K562 (cell line): Measurements from ENCODE around the gene BAIAP2. TPM values are rescaled to one million over a fixed set of nuclear protein-coding genes. Genes with fewer than 3 reads are reported as not detected.

Experiments
- AFF4 ChIP-seq: sonication (generic); formaldehyde crosslinking; IDR thresholded peaks from 2 replicates; pipeline ENCODE4 v1.8.0; 2023; ENCODE audit warnings: mild to moderate bottlenecking, missing genetic modification reagents
- BRCA1 ChIP-seq, 2 experiments: fragments of 450-650 bp in 1 of 2; sonication (generic) in 1 of 2; formaldehyde crosslinking in 1 of 2; IDR thresholded peaks; 2 replicates each; pipeline versions ENCODE4 v1.5.0 to v1.6.1; 2017 to 2020; ENCODE audit warnings: mild to moderate bottlenecking in 1 of 2, missing genetic modification reagents in 1 of 2
- C11orf30 ChIP-seq: fragments of 450-650 bp; IDR thresholded peaks from 2 replicates; pipeline ENCODE4 v1.6.1; 2016; ENCODE audit warnings: low read depth, mild to moderate bottlenecking
- CBX8 ChIP-seq: fragments of 200-600 bp; sonication (generic); IDR thresholded peaks from 2 replicates; pipeline ENCODE4 v1.6.1; 2012; ENCODE audit warnings: borderline replicate concordance, mixed run types, low read depth, mild to moderate bottlenecking, moderate library complexity, mixed read lengths, low read length, control low read depth, inconsistent platforms; ENCODE audit not compliant: poor library complexity, severe bottlenecking; ENCODE audit errors: extremely low read depth
- CCNT2 ChIP-seq: IDR thresholded peaks from 2 replicates; pipeline ENCODE4 v1.6.1; 2011; ENCODE audit warnings: borderline replicate concordance, low read depth, mild to moderate bottlenecking, moderate library complexity, mixed read lengths, low read length; ENCODE audit not compliant: insufficient read length; ENCODE audit errors: extremely low read depth
- CHD4 ChIP-seq: fragments of 200-600 bp; sonication (generic); IDR thresholded peaks from 3 replicates; pipeline ENCODE4 v1.6.1; 2012; ENCODE audit warnings: low read depth, mild to moderate bottlenecking, mixed read lengths, low read length, inconsistent platforms; ENCODE audit not compliant: insufficient read depth, insufficient replicate concordance, poor library complexity, severe bottlenecking
- ELK3 ChIP-seq: fragments of 450-650 bp; formaldehyde crosslinking; IDR thresholded peaks from 2 replicates; pipeline ENCODE4 v1.4.0; 2020; ENCODE audit warnings: mild to moderate bottlenecking
- FUS ChIP-seq: fragments of 200-400 bp; formaldehyde crosslinking; optimal IDR thresholded peaks from 2 replicates; pipeline ENCODE3; 2017; ENCODE audit warnings: low read depth, low read length
- NR1H2 ChIP-seq: sonication (generic); formaldehyde crosslinking; IDR thresholded peaks from 2 replicates; pipeline ENCODE4 v1.4.0; 2020; ENCODE audit warnings: mild to moderate bottlenecking, missing genetic modification reagents
- NR2C2 ChIP-seq, 2 experiments: fragments of 200-800 bp in 1 of 2; sonication (Bioruptor generic) in 1 of 2; sonication (generic) in 1 of 2; formaldehyde crosslinking in 1 of 2; IDR thresholded peaks; 2 replicates each; pipeline versions ENCODE4 v1.6.1 to v1.8.0; 2016 to 2022; ENCODE audit warnings: mild to moderate bottlenecking in 1 of 2, missing compliant biosample characterization in 1 of 2, missing genetic modification characterization in 1 of 2, missing genetic modification reagents in 1 of 2
- PHF20 ChIP-seq: fragments of 450-650 bp; IDR thresholded peaks from 2 replicates; pipeline ENCODE4 v1.6.1; 2018; ENCODE audit not compliant: partially characterized antibody
- PHF8 ChIP-seq: fragments of 200-600 bp; sonication (generic); IDR thresholded peaks from 2 replicates; pipeline ENCODE4 v1.6.1; 2012; ENCODE audit warnings: mixed run types, mild to moderate bottlenecking, inconsistent platforms, low read length, moderate library complexity, borderline replicate concordance
- RBM25 ChIP-seq: fragments of 200-400 bp; formaldehyde crosslinking; IDR thresholded peaks from 2 replicates; pipeline ENCODE4 v1.6.1; 2018; ENCODE audit warnings: low read length, low read depth, moderate library complexity; ENCODE audit not compliant: severe bottlenecking
- SAP30 ChIP-seq: fragments of 200-600 bp; sonication (generic); IDR thresholded peaks from 2 replicates; pipeline ENCODE4 v1.6.1; 2012; ENCODE audit warnings: borderline replicate concordance, low read depth, mild to moderate bottlenecking, moderate library complexity, low read length, control low read depth, inconsistent platforms; ENCODE audit not compliant: insufficient read depth, poor library complexity, severe bottlenecking
- SETDB1 ChIP-seq: IDR thresholded peaks from one replicate; pipeline ENCODE4 v1.6.1; 2012; ENCODE audit warnings: low read length, control low read depth, inconsistent platforms
- SIN3B ChIP-seq: fragments of 450-650 bp; IDR thresholded peaks from 2 replicates; pipeline ENCODE4 v1.6.1; 2017; ENCODE audit warnings: low read depth, mild to moderate bottlenecking, moderate library complexity
- SMC3 ChIP-seq: conservative IDR thresholded peaks from 2 replicates; pipeline ENCODE4 v1.6.1; 2011; ENCODE audit warnings: low read depth, low read length, improper control_type of control experiment; ENCODE audit not compliant: insufficient read depth
- SPI1 ChIP-seq: IDR thresholded peaks from 2 replicates; pipeline ENCODE4 v1.6.1; 2011; ENCODE audit warnings: low read depth, low read length, control low read depth, borderline replicate concordance
- VEZF1 ChIP-seq: fragments of 200-800 bp; sonication (Bioruptor generic); IDR thresholded peaks from 2 replicates; pipeline ENCODE4 v1.6.1; 2017; ENCODE audit warnings: missing genetic modification characterization, missing compliant biosample characterization
- ZNF184 ChIP-seq: sonication (generic); formaldehyde crosslinking; IDR thresholded peaks from 2 replicates; pipeline ENCODE4 v1.5.0; 2020; ENCODE audit warnings: missing genetic modification reagents
- ZNF197 ChIP-seq: fragments of 200-800 bp; sonication (Bioruptor generic); IDR thresholded peaks from 2 replicates; pipeline ENCODE4 v1.6.1; 2016; ENCODE audit warnings: low read depth, missing genetic modification characterization, missing compliant biosample characterization
- polyA plus RNA-seq, 8 experiments: library from polyadenylated mRNA; depleted of rRNA in 4 of 8; stranded (reverse) in 5 of 8; unstranded in 3 of 8; fragments of >200 nt; fragmentation: Nextera tagmentation in 2 of 8; fragmentation: Illumina TruSeq in 1 of 8; extraction: Ambion mirVana in 2 of 8; extraction: Trizol in 1 of 8; gene quantifications; 2 replicates each; pipeline versions ENCODE4 v1.2.1 to v1.2.3, GENCODE V29; 2011 to 2014; ENCODE audit warnings: inconsistent platforms in 1 of 8, missing spikeins in 1 of 8
- total RNA-seq, 7 experiments: library from RNA; depleted of rRNA in 6 of 7; stranded (reverse); fragments of >200 nt in 6 of 7; fragmentation: Illumina TruSeq in 2 of 7; extraction: Trizol in 2 of 7; gene quantifications; 2 replicates each; pipeline versions ENCODE4 v1.2.1 to v1.2.3, GENCODE V29; 2011 to 2021; ENCODE audit warnings: low replicate concordance in 1 of 7

BAIAP2 gene
- total and polyA plus RNA-seq, 9 of the 15 experiments (the other 6 are each of a cell fraction or from before 2014, with no cell fraction given) = 2.3 to 51.6 (median 18.4) TPM

- peak; percentile 74 for TF ChIP-seq CCNT2
- no peak for TF ChIP-seq ELK3
- peak; percentile 69; the same call in 1 of the 2 replicates for TF ChIP-seq PHF8
- no peak for TF ChIP-seq NR1H2 (CRISPR knock-in tag)
- no peak for TF ChIP-seq SMC3
- no peak for TF ChIP-seq SAP30
- TF ChIP-seq RBM25 = no peak
- TF ChIP-seq CBX8 = no peak
- no peak for TF ChIP-seq SETDB1
- peak; percentile 84; the same call in 1 of the 2 replicates for TF ChIP-seq SIN3B
- no peak for TF ChIP-seq BRCA1 (IDR thresholded peaks at IDR 0.05)
- TF ChIP-seq BRCA1 (CRISPR knock-in tag; IDR thresholded peaks at IDR 0.05) = no peak
- no peak for TF ChIP-seq AFF4
- no peak for TF ChIP-seq ZNF197 (CRISPR knock-in tag)
- TF ChIP-seq PHF20 = peak; percentile 39
- TF ChIP-seq VEZF1 (CRISPR knock-in tag) = 0 out of 2 replicates have a peak, but pooled peaks have one; percentile 53
- TF ChIP-seq SPI1 = no peak
- TF ChIP-seq CHD4 = no peak
- TF ChIP-seq ZNF184 = no peak
- no peak for TF ChIP-seq FUS
- TF ChIP-seq NR2C2 (CRISPR knock-in tag; IDR thresholded peaks at IDR 0.05) = no peak
- peak; percentile 64 for TF ChIP-seq NR2C2 (tag; IDR thresholded peaks at IDR 0.05)
- TF ChIP-seq C11orf30 = no peak
Measured at GRCh38 chr17:80991645-80992076, 43.3 kb upstream of the BAIAP2 start, which contains the start of gene CHMP6 (continued).
